ENCODE measurements around the gene RAMAC. TPM values are rescaled to one million over a fixed set of nuclear protein-coding genes. Genes with fewer than 3 reads are reported as not detected.

RAMAC gene
- total and polyA plus RNA-seq, 2 of the 8 experiments (the other 6 are each of a cell fraction or from before 2014, with no cell fraction given), result 20.7 to 32.9 TPM

GRCh38 chr15:82964890-82965289 is 21.1 kb upstream of the RAMAC start (continued):
- TF ChIP-seq ASH2L (IDR thresholded peaks at IDR 0.05; ENCODE audit: low read length), result no peak
- no peak for TF ChIP-seq BCL11A (IDR thresholded peaks at IDR 0.05; ENCODE audit: low read depth in 2 of 2, low read length in 2 of 2)
- no peak for TF ChIP-seq CHD2 (IDR thresholded peaks at IDR 0.05; ENCODE audit: low read length)
- TF ChIP-seq TCF12 (IDR thresholded peaks at IDR 0.05; ENCODE audit: low read depth, low read length), result no peak
- TF ChIP-seq JUN (IDR thresholded peaks at IDR 0.05; ENCODE audit: low read depth, low read length), result no peak
- no peak for TF ChIP-seq SAP30 (IDR thresholded peaks at IDR 0.05; ENCODE audit: insufficient read depth, insufficient replicate concordance, low read length)
- no peak for TF ChIP-seq CTCF (IDR thresholded peaks at IDR 0.05; ENCODE audit: control extremely low read depth in 1 of 3, insufficient read depth in 1 of 3, low read depth in 1 of 3, low read length in 3 of 3)
